Keratinocyte (primary cell): ENCODE results near the gene STRN. TPM values are rescaled to one million over a fixed set of nuclear protein-coding genes. Genes with fewer than 3 reads are reported as not detected.

Experiments
- DNase-seq: peaks from one replicate; pipeline ENCODE4 v3.0.0-alpha.2; 2011; ENCODE audit warnings: low read depth, missing footprints, low spot score
- FAIRE-seq: peaks from 2 replicates; lab custom pipeline; 2011; peaks lifted over from hg19 to GRCh38; lab: Jason Lieb, UNC
- H2AFZ ChIP-seq: 2 replicates; pipeline ENCODE4 v1.6.0; 2012; ENCODE audit warnings: low read length, control low read depth, inconsistent platforms; ENCODE audit not compliant: control insufficient read depth
- H3K27ac ChIP-seq: 2 replicates; pipeline ENCODE4 v1.5.1; 2011; ENCODE audit warnings: low read length; ENCODE audit not compliant: control insufficient read depth, insufficient read depth
- H3K27me3 ChIP-seq: 3 replicates; pipeline ENCODE4 v1.6.0; 2011; ENCODE audit warnings: low read length; ENCODE audit not compliant: control insufficient read depth, insufficient read depth; ENCODE audit errors: extremely low read depth
- H3K36me3 ChIP-seq, 2 experiments: 2 replicates in 1 of 2; 3 replicates in 1 of 2; pipeline ENCODE4 v1.5.1; 2011; ENCODE audit warnings: low read length in 2 of 2, mild to moderate bottlenecking in 1 of 2; ENCODE audit not compliant: control insufficient read depth in 2 of 2, insufficient read depth in 2 of 2; ENCODE audit errors: extremely low read depth in 1 of 2
- H3K4me1 ChIP-seq: 3 replicates; pipeline ENCODE4 v1.5.1; 2011; ENCODE audit warnings: low read length; ENCODE audit not compliant: control insufficient read depth, insufficient read depth; ENCODE audit errors: extremely low read depth
- H3K4me2 ChIP-seq: 3 replicates; pipeline ENCODE4 v1.6.0; 2011; ENCODE audit warnings: low read depth, low read length; ENCODE audit not compliant: control insufficient read depth, insufficient read depth; ENCODE audit errors: extremely low read depth
- H3K4me3 ChIP-seq, 3 experiments: fragments of 200-600 bp in 1 of 3; sonication (generic) in 1 of 3; 2 replicates in 2 of 3; 3 replicates in 1 of 3; pipeline ENCODE4 v1.5.1; 2011 to 2016; ENCODE audit warnings: low read length in 3 of 3, mild to moderate bottlenecking in 3 of 3, control low read depth in 2 of 3, inconsistent platforms in 1 of 3, low read depth in 1 of 3, mixed read lengths in 1 of 3, mixed run types in 1 of 3, moderate library complexity in 1 of 3; ENCODE audit not compliant: control insufficient read depth in 2 of 3, insufficient read depth in 2 of 3; ENCODE audit errors: extremely low read depth in 1 of 3
- H3K79me2 ChIP-seq: 2 replicates; pipeline ENCODE4 v1.6.0; 2012; ENCODE audit warnings: low read length; ENCODE audit not compliant: control insufficient read depth, insufficient read depth
- H3K9ac ChIP-seq: 3 replicates; pipeline ENCODE4 v1.6.0; 2011; ENCODE audit warnings: low read length; ENCODE audit not compliant: control insufficient read depth, insufficient read depth; ENCODE audit errors: extremely low read depth
- H3K9me1 ChIP-seq: 3 replicates; pipeline ENCODE4 v1.6.0; 2011; ENCODE audit warnings: low read length; ENCODE audit not compliant: control insufficient read depth, insufficient read depth; ENCODE audit errors: extremely low read depth
- H3K9me3 ChIP-seq: 2 replicates; pipeline ENCODE4 v1.5.1; 2012; ENCODE audit warnings: low read depth, low read length; ENCODE audit not compliant: control insufficient read depth
- H4K20me1 ChIP-seq: 3 replicates; pipeline ENCODE4 v1.6.0; 2011; ENCODE audit warnings: low read length; ENCODE audit not compliant: control insufficient read depth, insufficient read depth; ENCODE audit errors: extremely low read depth
- CTCF ChIP-seq, 3 experiments: IDR thresholded peaks in 1 of 3; conservative IDR thresholded peaks in 1 of 3; optimal IDR thresholded peaks in 1 of 3; 2 replicates in 2 of 3; 3 replicates in 1 of 3; pipeline versions ENCODE3 to v1.5.1; 2011; ENCODE audit warnings: low read length in 3 of 3, mild to moderate bottlenecking in 3 of 3, moderate library complexity in 2 of 3, control low read depth in 1 of 3, inconsistent platforms in 1 of 3; ENCODE audit not compliant: insufficient read depth in 2 of 3; ENCODE audit errors: extremely low read depth in 1 of 3
- EZH2 ChIP-seq: IDR thresholded peaks from one replicate; pipeline ENCODE4 v1.6.1; 2012; ENCODE audit warnings: inconsistent platforms, mild to moderate bottlenecking, low read length, moderate library complexity
- dilution Hi-C: fragments of 300-500 bp; cut with MboI; formaldehyde crosslinking; loops from one replicate; pipeline ENCODE4 v1.7.0; 2020; ENCODE audit warnings: low sequenced_read_pairs; ENCODE audit not compliant: extremely low pct_ligation_motif_present
- polyA plus RNA-seq, 5 experiments: library from polyadenylated mRNA; depleted of rRNA in 3 of 5; stranded (reverse) in 3 of 5; stranded (forward) in 1 of 5; unstranded in 1 of 5; fragments of >200 nt; gene quantifications; 1 replicate in 1 of 5; 2 replicates in 3 of 5; 3 replicates in 1 of 5; pipeline versions ENCODE4 v1.2.1 to v1.2.3, GENCODE V29; 2011 to 2012; ENCODE audit warnings: missing spikeins in 2 of 5, low read depth in 1 of 5, low replicate concordance in 1 of 5

STRN gene
- polyA plus RNA-seq, 1 donor (not counting 4 experiments of a cell fraction or from before 2014, with no cell fraction given), result 29.3 TPM

GRCh38 chr2:36858551-36859365 is 107.6 kb downstream of the STRN start:
- DNase-seq, result no peak
- Histone ChIP-seq H3K9me3 (no peaks in the 10 kb centered on the region), H3K4me1 (peaks cover 9% of the 10 kb centered on the region), H3K9me1 (no peaks in the 10 kb centered on the region), H3K9ac (no peak overlapping the region), H3K27me3 (no peaks in the 10 kb centered on the region), H3K36me3 (peaks cover 5 to 11% of the 10 kb centered on the region in 2 experiments), H3K79me2 (no peaks in the 10 kb centered on the region), H3K27ac (no peak overlapping the region), H3K4me2 (no peak overlapping the region), H2AFZ (no peak overlapping the region), H3K4me3 (no peak overlapping the region), H4K20me1 (no peaks in the 10 kb centered on the region)
- TF ChIP-seq EZH2 (no peak), CTCF (optimal IDR thresholded peaks at IDR 0.05 in 1 of 3, IDR thresholded peaks at IDR 0.05 in 1 of 3, conservative IDR thresholded peaks at IDR 0.05 in 1 of 3; ENCODE audit: extremely low read depth in 1 of 3, insufficient read depth in 2 of 3, low read length in 3 of 3) (no peak)
- FAIRE-seq, result no peak
- dilution Hi-C loops, result no loop called here

GRCh38 chr2:36857713-36858112 is 108.6 kb downstream of the STRN start:
- Histone ChIP-seq H2AFZ (no peak overlapping the region), H3K27me3 (no peaks in the 10 kb centered on the region), H3K4me2 (no peak overlapping the region), H3K4me1 (peaks cover 9% of the 10 kb centered on the region), H3K4me3 (no peak overlapping the region), H4K20me1 (no peaks in the 10 kb centered on the region), H3K9ac (no peak overlapping the region), H3K36me3 (peaks cover 5 to 11% of the 10 kb centered on the region in 2 experiments), H3K79me2 (no peaks in the 10 kb centered on the region), H3K9me1 (no peaks in the 10 kb centered on the region), H3K9me3 (no peaks in the 10 kb centered on the region), H3K27ac (no peak overlapping the region)
- FAIRE-seq (no peak), DNase-seq (no peak)
- dilution Hi-C loops, result no loop called here
- TF ChIP-seq CTCF (optimal IDR thresholded peaks at IDR 0.05 in 1 of 3, IDR thresholded peaks at IDR 0.05 in 1 of 3, conservative IDR thresholded peaks at IDR 0.05 in 1 of 3; ENCODE audit: extremely low read depth in 1 of 3, insufficient read depth in 2 of 3, low read length in 3 of 3) (no peak), EZH2 (no peak)
